ENCODE data around the gene OCEL1. TPM values are rescaled to one million over a fixed set of nuclear protein-coding genes. Genes with fewer than 3 reads are reported as not detected.
A peak's percentile ranks its signal among the peaks of the same experiment; 100 is the strongest.

Gene OCEL1
- total and polyA plus RNA-seq, 2 donors (not counting 1 experiment from before 2014, with no cell fraction given), result 28.5 to 30.5 TPM

GRCh38 chr19:17184371-17184841 lies 41.6 kb upstream of the OCEL1 start:
- 49% methylated on average over 10 of the region's 12 CpGs for WGBS (ENCODE audit: insufficient coverage)
- H3K4me3 ChIP-seq (ENCODE audit: control extremely low read depth in 1 of 5, extremely low read depth in 1 of 5, insufficient read depth in 1 of 5, low read depth in 2 of 5, low read length in 4 of 5), result peak overlapping the region in 4 of 5 experiments; percentile 17 to 53 (median 33)

More at GRCh38 chr19:17184371-17184841, 41.6 kb upstream of the OCEL1 start:
- Histone ChIP-seq H3K4me1 (ENCODE audit: control insufficient read depth in 2 of 2, insufficient read depth in 2 of 2, low read length in 2 of 2) (peaks cover 19 to 25% of the 10 kb centered on the region in 2 donors), H4K20me1 (ENCODE audit: control insufficient read depth, insufficient read depth, low read length, poor library complexity, severe bottlenecking) (no peaks in the 10 kb centered on the region), H3K36me3 (replicated peaks in 1 of 2; ENCODE audit: control extremely low read depth in 1 of 2, control insufficient read depth in 1 of 2, extremely low read depth in 1 of 2, insufficient read depth in 2 of 2, low read length in 1 of 2) (peaks cover 5 to 48% of the 10 kb centered on the region in 2 experiments), H3K27ac (ENCODE audit: low read length in 2 of 2) (peak overlapping the region; percentile 52 to 76), H3K9me3 (ENCODE audit: control extremely low read depth in 1 of 3, control insufficient read depth in 2 of 3, insufficient read depth in 1 of 3, low read length in 2 of 3) (no peaks in the 10 kb centered on the region), H3K4me2 (replicated peaks; ENCODE audit: low read depth, low read length, poor library complexity, severe bottlenecking) (peak overlapping the region; percentile 79), H3K27me3 (replicated peaks in 1 of 4; ENCODE audit: control extremely low read depth in 1 of 4, control insufficient read depth in 3 of 4, insufficient read depth in 4 of 4, low read length in 3 of 4) (no peaks in the 10 kb centered on the region), H3K79me2 (ENCODE audit: control insufficient read depth, insufficient read depth, low read length) (peaks cover 18% of the 10 kb centered on the region), H3K9ac (ENCODE audit: low read length) (peak overlapping the region; percentile 51), H2AFZ (ENCODE audit: insufficient read depth, low read depth, low read length, poor library complexity, severe bottlenecking) (peak overlapping the region; percentile 62)
- DNase-seq (peak; percentile 64), ATAC-seq (ENCODE audit: low read depth) (peak; percentile 60)
- no peaks in the 10 kb centered on the region for H3K27me3 Mint-ChIP-seq
- TF ChIP-seq EZH2 (IDR thresholded peaks at IDR 0.05; ENCODE audit: borderline replicate concordance, insufficient read depth, low read depth, low read length, poor library complexity, severe bottlenecking) (no peak), CTCF (IDR thresholded peaks at IDR 0.05) (no peak)
- peak overlapping the region; percentile 88 for H3K27ac Mint-ChIP-seq
- H3K4me1 Mint-ChIP-seq, result peaks cover 30% of the 10 kb centered on the region
- POLR2A ChIA-PET, result interaction anchor here (0.7 to 2.0 kb wide), 13 partner anchors 12 to 110 kb away, joined by 3 to 10 read pairs (median 4); partner anchors contain the start of genes ANKLE1, MYO9B, OCEL1 and USE1
- CTCF ChIA-PET, result interaction anchor here (0.7 to 2.4 kb wide), 17 partner anchors 7 to 470 kb away, joined by 3 to 24 read pairs (median 5); partner anchors contain the start of genes HAUS8, MYO9B, OCEL1 and USE1
- H3K9me3 Mint-ChIP-seq (ENCODE audit: insufficient read depth), result no peaks in the 10 kb centered on the region
- intact Hi-C loops (cut with micrococcal nuclease), result loop anchor here (1.0 to 5.0 kb wide), 4 partner anchors 47 to 117 kb away; partner anchors contain the start of genes BABAM1, HAUS8 and MYO9B
- peak overlapping the region; percentile 85 for H3K4me3 Mint-ChIP-seq

Data from B cell (primary cell).